H1 (cell line): ENCODE data around the gene GRIK1. TPM values are rescaled to one million over a fixed set of nuclear protein-coding genes. Genes with fewer than 3 reads are reported as not detected.

Experiments
- CTCF ChIA-PET: fragments of 300-600 bp; sonication (Branson Sonifier 250); formaldehyde crosslinking; loops from one replicate; lab custom pipeline; 2021; ENCODE audit not compliant: partially characterized antibody; lab: Charles Lee
- POLR2A ChIA-PET: fragments of 300-600 bp; sonication (Branson Sonifier 250); formaldehyde crosslinking; loops from one replicate; lab custom pipeline; 2021; ENCODE audit warnings: inconsistent platforms; ENCODE audit not compliant: partially characterized antibody; lab: Charles Lee
- DNase-seq, 2 experiments: peaks; one replicate each; pipeline versions ENCODE4 v3.0.0 to v3.0.0-alpha.2; 2010 to 2022; ENCODE audit warnings: low spot score in 2 of 2, low read depth in 1 of 2, mixed read lengths in 1 of 2
- FAIRE-seq: peaks from 2 replicates; lab custom pipeline; 2011; peaks lifted over from hg19 to GRCh38; lab: Jason Lieb, UNC
- H2AFZ ChIP-seq: 2 replicates; pipeline ENCODE4 v1.8.1; 2012; ENCODE audit warnings: low read length, inconsistent platforms
- H2AK5ac ChIP-seq: 2 replicates; pipeline ENCODE4 v1.6.1; 2013; ENCODE audit warnings: low read depth, low read length
- H2BK120ac ChIP-seq: replicated peaks from 2 replicates; pipeline ENCODE3; 2013; ENCODE audit warnings: low read depth, low read length, inconsistent platforms
- H2BK12ac ChIP-seq: 2 replicates; pipeline ENCODE4 v1.6.1; 2013; ENCODE audit warnings: low read depth, low read length
- H2BK15ac ChIP-seq: 2 replicates; pipeline ENCODE4 v1.6.1; 2013; ENCODE audit warnings: low read length
- H2BK20ac ChIP-seq: 2 replicates; pipeline ENCODE4 v1.6.1; 2013; ENCODE audit warnings: low read length
- H2BK5ac ChIP-seq: 2 replicates; pipeline ENCODE4 v1.6.1; 2013; ENCODE audit warnings: low read depth, low read length
- H3K14ac ChIP-seq: 2 replicates; pipeline ENCODE4 v1.6.1; 2013; ENCODE audit warnings: inconsistent platforms; ENCODE audit not compliant: insufficient read length
- H3K18ac ChIP-seq: 2 replicates; pipeline ENCODE4 v1.6.1; 2013; ENCODE audit warnings: low read length; ENCODE audit errors: extremely low read depth
- H3K23ac ChIP-seq: 2 replicates; pipeline ENCODE4 v1.6.1; 2013; ENCODE audit warnings: inconsistent platforms; ENCODE audit not compliant: insufficient read length
- H3K23me2 ChIP-seq: 2 replicates; pipeline ENCODE4 v1.6.1; 2013; ENCODE audit warnings: low read depth, low read length
- H3K27ac ChIP-seq: 2 replicates; pipeline ENCODE4 v1.6.1; 2011; ENCODE audit warnings: low read depth, low read length, inconsistent platforms
- H3K27me3 ChIP-seq, 4 experiments: replicated peaks in 1 of 4; 1 replicate in 1 of 4; 2 replicates in 3 of 4; pipeline versions ENCODE4 v1.6.1 to v1.8.1; 2011 to 2013; ENCODE audit warnings: low read length in 3 of 4, mild to moderate bottlenecking in 3 of 4, inconsistent platforms in 2 of 4, mixed read lengths in 2 of 4, moderate library complexity in 1 of 4; ENCODE audit not compliant: control insufficient read depth in 3 of 4, insufficient read depth in 3 of 4; ENCODE audit errors: extremely low read depth in 1 of 4
- H3K36me3 ChIP-seq, 4 experiments: 2 replicates each; pipeline versions ENCODE4 v1.6.1 to v1.8.1; 2011 to 2013; ENCODE audit warnings: mild to moderate bottlenecking in 4 of 4, low read length in 3 of 4, moderate library complexity in 2 of 4, control low read depth in 1 of 4, inconsistent platforms in 1 of 4; ENCODE audit not compliant: insufficient read depth in 4 of 4, control insufficient read depth in 2 of 4
- H3K4ac ChIP-seq: replicated peaks from 2 replicates; pipeline ENCODE3; 2013; ENCODE audit warnings: low read length, low read depth, mixed read lengths, inconsistent platforms; ENCODE audit not compliant: insufficient read length
- H3K4me1 ChIP-seq, 4 experiments: replicated peaks in 1 of 4; 1 replicate in 1 of 4; 2 replicates in 3 of 4; pipeline versions ENCODE4 v1.6.1 to v1.8.1; 2011 to 2013; ENCODE audit warnings: low read length in 3 of 4, inconsistent platforms in 2 of 4, mixed read lengths in 1 of 4; ENCODE audit not compliant: insufficient read depth in 4 of 4, control insufficient read depth in 3 of 4
- H3K4me2 ChIP-seq, 2 experiments: 2 replicates each; pipeline versions ENCODE4 v1.6.1 to v1.8.1; 2011 to 2013; ENCODE audit warnings: low read depth in 2 of 2, low read length in 2 of 2, control low read depth in 1 of 2, inconsistent platforms in 1 of 2, mild to moderate bottlenecking in 1 of 2; ENCODE audit not compliant: insufficient read depth in 1 of 2
- H3K4me3 ChIP-seq, 4 experiments: fragments of 200-600, 300-600 bp in 1 of 4; sonication (generic), shearing (Covaris generic), sonication (Bioruptor Twin) in 1 of 4; 2 replicates each; pipeline versions ENCODE4 v1.5.1 to v1.8.1; 2011 to 2016; ENCODE audit warnings: low read length in 4 of 4, low read depth in 3 of 4, control low read depth in 2 of 4, inconsistent platforms in 2 of 4, mild to moderate bottlenecking in 2 of 4, mixed read lengths in 1 of 4, moderate library complexity in 1 of 4; ENCODE audit not compliant: insufficient read depth in 2 of 4; ENCODE audit errors: extremely low read depth in 1 of 4
- H3K56ac ChIP-seq: replicated peaks from 2 replicates; pipeline ENCODE3; 2013; ENCODE audit warnings: low read depth, mild to moderate bottlenecking, mixed read lengths, low read length, inconsistent platforms; ENCODE audit not compliant: insufficient read length
- H3K79me1 ChIP-seq: 2 replicates; pipeline ENCODE4 v1.6.1; 2013; ENCODE audit warnings: low read depth, low read length, control low read depth
- H3K79me2 ChIP-seq, 2 experiments: 2 replicates each; pipeline versions ENCODE4 v1.6.1 to v1.8.1; 2012 to 2013; ENCODE audit warnings: low read length in 2 of 2, mild to moderate bottlenecking in 2 of 2, inconsistent platforms in 1 of 2; ENCODE audit not compliant: insufficient read depth in 2 of 2, control insufficient read depth in 1 of 2
- H3K9ac ChIP-seq, 4 experiments: replicated peaks in 1 of 4; 1 replicate in 1 of 4; 2 replicates in 3 of 4; pipeline versions ENCODE4 v1.6.1 to v1.8.1; 2011 to 2013; ENCODE audit warnings: low read depth in 3 of 4, low read length in 3 of 4, control low read depth in 2 of 4, mild to moderate bottlenecking in 2 of 4, moderate library complexity in 2 of 4, inconsistent platforms in 1 of 4; ENCODE audit errors: extremely low read depth in 1 of 4
- H3K9me3 ChIP-seq, 2 experiments: 2 replicates each; pipeline versions ENCODE4 v1.6.1 to v1.8.1; 2012 to 2013; ENCODE audit warnings: mild to moderate bottlenecking in 2 of 2, moderate library complexity in 2 of 2, control low read depth in 1 of 2, inconsistent platforms in 1 of 2, low read depth in 1 of 2, low read length in 1 of 2, mixed read lengths in 1 of 2; ENCODE audit not compliant: insufficient read depth in 2 of 2
- H4K20me1 ChIP-seq, 2 experiments: replicated peaks in 1 of 2; 2 replicates each; pipeline versions ENCODE3 to v1.8.1; 2011 to 2013; ENCODE audit warnings: inconsistent platforms in 2 of 2, low read length in 2 of 2, mild to moderate bottlenecking in 1 of 2; ENCODE audit not compliant: insufficient read depth in 2 of 2, control insufficient read depth in 1 of 2
- H4K5ac ChIP-seq: 2 replicates; pipeline ENCODE4 v1.6.1; 2013; ENCODE audit warnings: low read length, low read depth, mixed read lengths, inconsistent platforms; ENCODE audit not compliant: insufficient read length
- H4K8ac ChIP-seq: 2 replicates; pipeline ENCODE4 v1.8.0; 2013; ENCODE audit warnings: mild to moderate bottlenecking, moderate library complexity, low read length, inconsistent platforms; ENCODE audit not compliant: insufficient read depth; ENCODE audit errors: extremely low read depth
- H4K91ac ChIP-seq: replicated peaks from 2 replicates; pipeline ENCODE3; 2013; ENCODE audit warnings: low read length, mixed read lengths, inconsistent platforms; ENCODE audit not compliant: insufficient read length
- ASH2L ChIP-seq: fragments of 200-600, 300-600 bp; sonication (generic); IDR thresholded peaks from one replicate; pipeline ENCODE4 v1.7.1; 2017; ENCODE audit warnings: low read length
- CTCF ChIP-seq, 3 experiments: IDR thresholded peaks; 1 replicate in 2 of 3; 2 replicates in 1 of 3; pipeline versions ENCODE4 v1.5.1 to v1.6.1; 2011; ENCODE audit warnings: low read length in 3 of 3, mild to moderate bottlenecking in 3 of 3, inconsistent platforms in 2 of 3, low read depth in 1 of 3, moderate library complexity in 1 of 3; ENCODE audit not compliant: insufficient read depth in 1 of 3; ENCODE audit errors: control extremely low read depth in 1 of 3
- RBBP5 ChIP-seq: IDR thresholded peaks from 2 replicates; pipeline ENCODE4 v1.7.1; 2012; ENCODE audit warnings: low read depth, mild to moderate bottlenecking, inconsistent platforms, low read length, moderate library complexity, borderline replicate concordance
- SIN3A ChIP-seq, 2 experiments: IDR thresholded peaks in 1 of 2; conservative IDR thresholded peaks in 1 of 2; 2 replicates each; pipeline ENCODE4 v1.6.1; 2011 to 2012; ENCODE audit warnings: low read length in 2 of 2, improper control_type of control experiment in 1 of 2, low read depth in 1 of 2, mild to moderate bottlenecking in 1 of 2
- TAF1 ChIP-seq: IDR thresholded peaks from 2 replicates; pipeline ENCODE4 v1.6.1; 2011; ENCODE audit warnings: mild to moderate bottlenecking, low read depth, low read length
- WGBS, 2 experiments: shearing (Covaris generic) in 1 of 2; methylation state at CpG; one replicate each; pipeline versions ENCODE4 v1.1.6 to v1.1.7; 2013 to 2015; ENCODE audit warnings: low lambda C conversion rate in 2 of 2, mixed read lengths in 2 of 2, inconsistent platforms in 1 of 2, low coverage in 1 of 2, missing lambda C conversion rate in 1 of 2; ENCODE audit not compliant: insufficient replicate concordance in 2 of 2, insufficient coverage in 1 of 2, insufficient read length in 1 of 2; ENCODE audit errors: extremely low coverage in 1 of 2, missing lambda C conversion rate in 1 of 2; 5-methylcytosine and 5-hydroxymethylcytosine counted together
- polyA plus RNA-seq, 7 experiments: library from polyadenylated mRNA; depleted of rRNA in 3 of 7; stranded (reverse) in 5 of 7; unstranded in 2 of 7; fragments of >200 nt in 5 of 7; fragments of 200-250 nt in 2 of 7; gene quantifications; 1 replicate in 5 of 7; 2 replicates in 1 of 7; 4 replicates in 1 of 7; pipeline versions ENCODE4 v1.2.1 to v1.2.3, GENCODE V29; 2011 to 2013; ENCODE audit warnings: missing spikeins in 2 of 7, mixed read lengths in 2 of 7
- total RNA-seq: library from RNA; stranded (reverse); fragmentation: NEBNext Ultra II Directional; extraction: Animal tissue kit (Norgen Biotek cat#: 25700); gene quantifications from 2 replicates; pipeline ENCODE4 v1.2.1, GENCODE V29; 2021

GRIK1 gene
- total and polyA plus RNA-seq, 2 of the 8 experiments (the other 6 are each of a cell fraction or from before 2014, with no cell fraction given): 0.11 to 0.32 TPM

- Histone ChIP-seq H3K4ac (no peak overlapping the region), H3K56ac (no peak overlapping the region), H3K36me3 (no peaks in the 10 kb centered on the region), H3K9me3 (peaks cover 11 to 13% of the 10 kb centered on the region in 2 experiments; a peak in 3 of 4 replicates), H4K8ac (no peak overlapping the region), H3K9ac (no peak overlapping the region), H3K27ac (no peak overlapping the region), H2BK5ac (no peak overlapping the region), H2BK120ac (no peak overlapping the region), H3K4me2 (no peak overlapping the region), H4K5ac (no peak overlapping the region), H2AK5ac (no peak overlapping the region), H3K23ac (no peak overlapping the region), H3K4me3 (no peak overlapping the region), H2BK20ac (no peak overlapping the region), H4K20me1 (no peaks in the 10 kb centered on the region), H4K91ac (no peak overlapping the region), H3K18ac (no peak overlapping the region), H3K27me3 (no peaks in the 10 kb centered on the region), H2BK12ac (no peak overlapping the region), H2AFZ (no peak overlapping the region), H2BK15ac (no peak overlapping the region), H3K4me1 (peaks cover 0 to 5% (median 2%) of the 10 kb centered on the region in 4 experiments; a peak in 3 of 7 replicates), H3K23me2 (no peaks in the 10 kb centered on the region), H3K79me1 (no peaks in the 10 kb centered on the region), H3K79me2 (no peaks in the 10 kb centered on the region), H3K14ac (no peak overlapping the region)
- ChIA-PET CTCF (no interaction called here), POLR2A (no interaction called here)
- DNase-seq (no peak), FAIRE-seq (no peak)
- WGBS, 2 experiments: 84% methylated on average over 1 of the region's 1 CpG; no CpG with 5 or more reads in 1 of the 2 experiments
- TF ChIP-seq CTCF (IDR thresholded peaks at IDR 0.05; ENCODE audit: control extremely low read depth in 1 of 3, insufficient read depth in 1 of 3, low read depth in 1 of 3, low read length in 3 of 3): no peak
- no peak for TF ChIP-seq ASH2L
- no peak for TF ChIP-seq RBBP5
- no peak for TF ChIP-seq SIN3A (conservative IDR thresholded peaks at IDR 0.05 in 1 of 2, IDR thresholded peaks at IDR 0.05 in 1 of 2; ENCODE audit: low read depth in 1 of 2, low read length in 2 of 2)
- no peak for TF ChIP-seq TAF1
Observed at GRCh38 chr21:29717659-29718058, 222.1 kb downstream of the GRIK1 start.
